Measurements from ENCODE around the gene UMODL1. TPM values are rescaled to one million over a fixed set of nuclear protein-coding genes. Genes with fewer than 3 reads are reported as not detected.

UMODL1 gene
- total RNA-seq, 2 experiments from 2014 or later = 0.42 to 0.49 TPM

DNA sequence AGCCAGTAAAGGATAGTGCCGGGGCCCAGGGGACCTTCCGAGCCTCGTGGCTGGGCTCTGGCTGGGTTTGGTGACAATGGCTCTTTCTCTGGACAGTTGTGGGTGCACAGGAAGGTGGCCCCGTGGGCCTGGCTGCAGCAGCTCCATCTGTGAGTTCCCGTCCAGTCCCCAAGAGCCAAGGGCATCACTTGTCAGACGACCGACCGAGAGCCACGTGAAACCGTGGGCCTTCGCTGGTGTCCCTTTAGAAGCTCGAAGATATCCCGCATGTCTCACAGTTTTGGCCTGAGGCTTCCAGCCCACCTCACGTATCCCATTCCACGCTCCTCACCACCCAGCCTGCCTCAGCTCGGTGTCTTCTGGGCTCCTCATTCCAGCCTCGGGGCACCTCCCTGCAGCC lies 27.2 kb upstream of the UMODL1 start:
- Mint-ChIP-seq H3K9me3 (no peaks in the 10 kb centered on the region), H3K36me3 (ENCODE audit: low read depth) (no peaks in the 10 kb centered on the region), H3K4me1 (ENCODE audit: low read depth) (no peaks in the 10 kb centered on the region), H3K4me3 (no peak overlapping the region), H3K27ac (no peak overlapping the region), H3K27me3 (no peaks in the 10 kb centered on the region)
- H3K4me1 ChIP-seq (ENCODE audit: insufficient read depth, low read length) = no peaks in the 10 kb centered on the region
- intact Hi-C loops (cut with DNase I, micrococcal nuclease) = no loop called here
- no peaks in the 10 kb centered on the region for H3K9me3 ChIP-seq (ENCODE audit: control insufficient read depth in 1 of 2, insufficient read depth in 1 of 2, low read length in 2 of 2)
- TF ChIP-seq, protein P1, sequence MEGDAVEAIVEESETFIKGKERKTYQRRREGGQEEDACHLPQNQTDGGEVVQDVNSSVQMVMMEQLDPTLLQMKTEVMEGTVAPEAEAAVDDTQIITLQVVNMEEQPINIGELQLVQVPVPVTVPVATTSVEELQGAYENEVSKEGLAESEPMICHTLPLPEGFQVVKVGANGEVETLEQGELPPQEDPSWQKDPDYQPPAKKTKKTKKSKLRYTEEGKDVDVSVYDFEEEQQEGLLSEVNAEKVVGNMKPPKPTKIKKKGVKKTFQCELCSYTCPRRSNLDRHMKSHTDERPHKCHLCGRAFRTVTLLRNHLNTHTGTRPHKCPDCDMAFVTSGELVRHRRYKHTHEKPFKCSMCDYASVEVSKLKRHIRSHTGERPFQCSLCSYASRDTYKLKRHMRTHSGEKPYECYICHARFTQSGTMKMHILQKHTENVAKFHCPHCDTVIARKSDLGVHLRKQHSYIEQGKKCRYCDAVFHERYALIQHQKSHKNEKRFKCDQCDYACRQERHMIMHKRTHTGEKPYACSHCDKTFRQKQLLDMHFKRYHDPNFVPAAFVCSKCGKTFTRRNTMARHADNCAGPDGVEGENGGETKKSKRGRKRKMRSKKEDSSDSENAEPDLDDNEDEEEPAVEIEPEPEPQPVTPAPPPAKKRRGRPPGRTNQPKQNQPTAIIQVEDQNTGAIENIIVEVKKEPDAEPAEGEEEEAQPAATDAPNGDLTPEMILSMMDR (IDR thresholded peaks at IDR 0.05) = no peak
- H3K36me3 ChIP-seq (ENCODE audit: insufficient read depth, low read length) = no peaks in the 10 kb centered on the region
- no peak for DNase-seq
- no peaks in the 10 kb centered on the region for H3K27me3 ChIP-seq (ENCODE audit: control insufficient read depth in 1 of 2, insufficient read depth in 2 of 2, low read length in 2 of 2)
- H3K4me3 ChIP-seq (ENCODE audit: low read length) = no peak overlapping the region
- ATAC-seq (ENCODE audit: poor library complexity) = no peak
- CTCF ChIA-PET = no interaction called here
- no peak overlapping the region for H3K27ac ChIP-seq (ENCODE audit: low read depth in 1 of 2, low read length in 2 of 2)
- POLR2A ChIA-PET = no interaction called here

DNA sequence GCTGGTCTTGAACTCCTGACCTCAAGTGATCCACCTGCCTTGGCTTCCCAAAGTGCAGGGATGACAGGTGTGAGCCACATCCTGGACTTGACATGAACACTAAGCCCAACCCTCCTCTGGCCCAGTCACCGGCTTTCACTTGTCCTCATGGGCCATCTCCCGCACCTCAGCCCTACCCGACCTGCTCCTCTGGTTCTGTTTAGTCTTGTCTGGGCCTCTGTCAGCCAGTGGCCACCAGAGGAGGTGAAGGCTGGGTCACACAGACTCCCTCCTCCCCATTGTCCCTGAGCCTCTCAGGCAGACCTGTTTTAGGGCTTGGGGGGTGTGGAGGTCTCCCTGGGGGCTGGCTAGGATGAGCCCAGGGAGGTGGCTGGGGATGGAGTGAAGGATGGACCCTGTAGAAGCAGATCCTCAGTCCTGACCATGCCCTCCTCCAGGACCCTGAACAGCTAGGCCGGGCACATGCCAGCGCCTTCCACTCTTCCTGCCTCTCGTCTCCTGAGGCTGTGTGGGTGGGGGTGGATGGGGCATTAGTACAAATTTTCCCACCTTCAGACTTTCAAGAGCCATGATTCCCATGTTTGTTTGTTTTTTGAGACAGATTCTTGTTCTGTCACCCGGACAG lies 26.1 kb upstream of the UMODL1 start:
- ATAC-seq (ENCODE audit: poor library complexity) (no peak), DNase-seq (no peak)
- H3K27me3 Mint-ChIP-seq = no peaks in the 10 kb centered on the region
- no peaks in the 10 kb centered on the region for H3K36me3 Mint-ChIP-seq (ENCODE audit: low read depth)
- TF ChIP-seq, protein P1 (IDR thresholded peaks at IDR 0.05) = no peak
- H3K27ac ChIP-seq (ENCODE audit: low read depth in 1 of 2, low read length in 2 of 2) = no peak overlapping the region
- no peaks in the 10 kb centered on the region for H3K9me3 Mint-ChIP-seq
- no peaks in the 10 kb centered on the region for H3K9me3 ChIP-seq (ENCODE audit: control insufficient read depth in 1 of 2, insufficient read depth in 1 of 2, low read length in 2 of 2)
- no peaks in the 10 kb centered on the region for H3K27me3 ChIP-seq (ENCODE audit: control insufficient read depth in 1 of 2, insufficient read depth in 2 of 2, low read length in 2 of 2)
- H3K27ac Mint-ChIP-seq = no peak overlapping the region
- CTCF ChIA-PET = interaction anchor here (0.5 kb wide), 1 partner anchor 39 kb away, joined by 3 read pairs; no protein-coding TSS in a partner anchor
- no peak overlapping the region for H3K4me3 Mint-ChIP-seq
- no peak overlapping the region for H3K4me3 ChIP-seq (ENCODE audit: low read length)
- intact Hi-C loops (cut with DNase I, micrococcal nuclease) = no loop called here
- POLR2A ChIA-PET = no interaction called here
- no peaks in the 10 kb centered on the region for H3K4me1 ChIP-seq (ENCODE audit: insufficient read depth, low read length)
- no peaks in the 10 kb centered on the region for H3K36me3 ChIP-seq (ENCODE audit: insufficient read depth, low read length)
- H3K4me1 Mint-ChIP-seq (ENCODE audit: low read depth) = no peaks in the 10 kb centered on the region

DNA sequence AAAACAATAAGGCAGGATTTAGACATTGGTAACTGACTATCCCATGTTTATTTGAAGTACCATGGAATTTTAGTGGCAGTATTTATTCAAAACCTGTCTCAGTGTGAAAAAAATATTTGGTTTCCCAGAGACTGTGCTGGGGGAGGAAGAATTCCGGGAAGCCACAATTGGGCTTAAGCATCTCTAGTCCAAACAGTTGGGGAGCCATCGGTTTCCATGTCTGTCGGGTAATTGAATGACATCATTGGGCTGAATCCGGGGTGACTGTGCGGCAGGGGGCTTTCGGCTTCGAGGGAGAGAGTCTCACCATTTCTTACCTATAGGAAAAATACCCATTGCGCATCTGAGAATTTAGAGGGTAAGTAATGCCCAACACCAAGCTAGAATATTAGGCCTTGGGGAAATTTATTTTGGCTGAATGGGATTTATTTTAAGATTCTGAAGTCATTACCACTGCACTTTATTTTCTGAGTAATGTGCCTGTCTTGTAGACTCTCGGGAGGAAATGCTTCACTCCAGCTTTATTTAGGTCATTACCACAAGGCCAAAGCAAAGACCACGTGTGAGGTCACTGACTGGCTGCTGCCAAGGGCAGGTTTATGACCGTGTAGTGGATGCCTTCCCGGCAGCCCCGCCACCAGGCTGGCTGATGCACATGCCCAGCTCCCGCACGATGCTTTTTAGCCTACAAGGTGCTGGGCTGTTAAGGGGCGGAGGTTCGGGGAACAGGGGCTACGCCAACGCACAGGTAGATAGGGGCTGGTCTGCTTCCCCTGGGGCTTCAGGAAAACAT lies 23.1 kb upstream of the UMODL1 start:
- H3K9me3 Mint-ChIP-seq = no peaks in the 10 kb centered on the region
- ChIA-PET POLR2A (no interaction called here), CTCF (no interaction called here)
- Histone ChIP-seq H3K4me1 (ENCODE audit: insufficient read depth, low read length) (peaks cover 3% of the 10 kb centered on the region), H3K36me3 (ENCODE audit: insufficient read depth, low read length) (no peaks in the 10 kb centered on the region), H3K4me3 (ENCODE audit: low read length) (no peak overlapping the region), H3K27me3 (ENCODE audit: control insufficient read depth in 1 of 2, insufficient read depth in 2 of 2, low read length in 2 of 2) (no peaks in the 10 kb centered on the region), H3K27ac (ENCODE audit: low read depth in 1 of 2, low read length in 2 of 2) (no peak overlapping the region), H3K9me3 (ENCODE audit: control insufficient read depth in 1 of 2, insufficient read depth in 1 of 2, low read length in 2 of 2) (no peaks in the 10 kb centered on the region)
- intact Hi-C loops (cut with DNase I, micrococcal nuclease) = no loop called here
- TF ChIP-seq, protein P1 (IDR thresholded peaks at IDR 0.05) = no peak
- no peaks in the 10 kb centered on the region for H3K36me3 Mint-ChIP-seq (ENCODE audit: low read depth)
- ATAC-seq (ENCODE audit: poor library complexity) (no peak), DNase-seq (no peak)
- no peak overlapping the region for H3K4me3 Mint-ChIP-seq
- H3K27ac Mint-ChIP-seq = no peak overlapping the region
- peaks cover 5% of the 10 kb centered on the region for H3K4me1 Mint-ChIP-seq (ENCODE audit: low read depth)
- H3K27me3 Mint-ChIP-seq = no peaks in the 10 kb centered on the region

All from CD4-positive, alpha-beta T cell (primary cell).